Eye (tissue), 1 donor: ENCODE results near the gene TNIP1.

Experiments
- DNase-seq: peaks from one replicate; pipeline ENCODE4 v3.0.0-alpha.2; 2015

The TNIP1 gene

DNA sequence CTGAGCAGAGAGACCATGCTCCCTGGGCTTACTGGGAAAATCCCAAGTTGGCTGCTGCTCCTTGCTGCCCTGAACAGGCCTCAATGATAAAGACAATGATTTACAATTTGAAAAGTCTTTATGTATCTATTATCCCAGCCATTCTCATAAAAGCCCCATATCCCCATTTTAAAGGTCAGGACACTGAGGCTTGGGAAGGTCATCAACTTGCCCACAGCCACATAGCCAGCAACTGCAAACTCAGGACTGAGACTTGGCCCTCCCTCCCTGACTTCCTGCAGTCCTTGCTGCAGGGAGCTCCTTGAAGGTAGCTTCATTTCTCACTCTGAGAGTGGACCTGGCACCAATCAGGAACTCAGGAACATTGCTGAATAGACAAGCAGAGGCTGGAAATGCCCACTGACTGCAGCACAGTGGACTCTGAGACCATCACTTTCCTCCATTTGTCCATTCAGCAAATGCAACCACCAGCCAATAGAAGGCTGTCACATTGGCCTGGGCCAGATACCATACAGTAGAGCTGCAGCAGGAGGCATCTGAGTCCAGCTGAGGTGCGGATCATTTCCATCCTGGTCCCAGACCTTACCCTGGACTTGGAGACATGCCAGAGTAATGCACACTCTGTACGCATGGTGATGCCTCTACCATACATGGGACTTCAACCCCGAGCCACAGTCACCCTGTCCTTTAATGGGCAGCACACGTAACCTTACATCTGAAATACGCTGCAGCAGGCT lies 18.3 kb downstream of the TNIP1 start:
- DNase-seq, result no peak

DNA sequence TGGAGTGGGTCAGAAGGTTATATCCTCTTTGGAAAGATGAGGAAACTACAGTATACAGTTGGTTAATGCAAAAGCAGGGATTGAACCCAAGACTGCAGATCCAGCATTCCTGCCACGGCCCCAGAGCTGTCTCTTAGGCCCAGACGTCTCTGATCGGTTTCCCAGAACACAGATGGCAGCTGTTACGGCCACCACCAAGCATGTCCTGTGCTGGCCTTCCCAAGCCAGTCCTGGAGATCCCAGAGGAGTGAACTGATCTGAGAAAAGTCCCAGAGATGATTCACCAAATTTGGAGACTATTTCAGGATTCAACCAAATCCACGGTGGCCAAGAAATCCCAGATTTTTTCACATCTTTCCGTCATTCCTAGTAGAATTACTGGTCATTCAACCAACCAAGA lies 20.1 kb downstream of the TNIP1 start:
- DNase-seq, result no peak

DNA sequence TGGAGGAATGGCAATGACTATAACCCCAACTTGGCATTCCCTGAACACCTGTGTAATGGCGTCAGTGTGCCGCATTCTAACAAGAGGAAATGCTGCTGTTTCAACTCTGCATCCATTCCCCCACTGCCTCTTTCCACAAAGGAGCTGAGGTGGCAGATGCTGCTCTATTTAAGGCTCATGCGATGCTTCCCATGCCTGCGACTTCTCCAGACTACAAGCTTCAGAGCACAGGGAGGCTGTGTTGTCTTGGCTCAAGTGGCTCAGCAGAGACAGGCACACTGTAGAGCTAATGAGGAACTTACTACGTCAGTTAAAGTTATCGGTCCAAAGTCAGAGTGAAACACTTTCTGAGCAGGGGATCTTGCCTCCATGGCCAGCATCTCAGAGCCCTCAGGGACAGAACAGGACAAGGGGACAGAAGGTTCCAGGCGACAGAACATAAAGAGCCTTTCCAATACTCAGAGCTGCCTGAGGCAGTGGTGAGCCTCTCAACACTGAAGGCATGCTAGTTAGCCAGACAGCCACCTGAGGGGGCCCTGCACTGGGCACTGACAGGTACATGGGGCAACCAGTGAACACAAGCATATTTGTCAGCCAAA lies 21.8 kb downstream of the TNIP1 start:
- no peak for DNase-seq

DNA sequence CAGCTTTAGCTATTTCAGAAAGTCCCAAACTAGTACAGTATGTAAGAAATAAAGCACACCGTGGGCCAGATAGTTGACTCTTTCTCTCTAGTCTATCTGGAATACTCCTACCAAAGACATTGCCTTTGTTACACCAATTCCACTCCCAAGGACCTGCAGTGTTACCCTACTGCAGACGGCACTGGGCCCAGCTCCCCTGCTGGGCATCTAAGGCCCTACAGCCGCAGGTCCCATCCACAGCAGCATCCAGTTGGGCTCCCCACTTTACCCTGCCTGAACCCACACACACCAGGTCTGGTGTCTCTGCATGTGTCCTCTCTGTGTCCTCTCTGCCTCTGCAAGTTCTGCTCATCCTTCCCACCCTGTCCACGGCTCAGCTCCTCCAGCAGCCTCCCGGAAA lies 22.5 kb downstream of the TNIP1 start:
- no peak for DNase-seq

DNA sequence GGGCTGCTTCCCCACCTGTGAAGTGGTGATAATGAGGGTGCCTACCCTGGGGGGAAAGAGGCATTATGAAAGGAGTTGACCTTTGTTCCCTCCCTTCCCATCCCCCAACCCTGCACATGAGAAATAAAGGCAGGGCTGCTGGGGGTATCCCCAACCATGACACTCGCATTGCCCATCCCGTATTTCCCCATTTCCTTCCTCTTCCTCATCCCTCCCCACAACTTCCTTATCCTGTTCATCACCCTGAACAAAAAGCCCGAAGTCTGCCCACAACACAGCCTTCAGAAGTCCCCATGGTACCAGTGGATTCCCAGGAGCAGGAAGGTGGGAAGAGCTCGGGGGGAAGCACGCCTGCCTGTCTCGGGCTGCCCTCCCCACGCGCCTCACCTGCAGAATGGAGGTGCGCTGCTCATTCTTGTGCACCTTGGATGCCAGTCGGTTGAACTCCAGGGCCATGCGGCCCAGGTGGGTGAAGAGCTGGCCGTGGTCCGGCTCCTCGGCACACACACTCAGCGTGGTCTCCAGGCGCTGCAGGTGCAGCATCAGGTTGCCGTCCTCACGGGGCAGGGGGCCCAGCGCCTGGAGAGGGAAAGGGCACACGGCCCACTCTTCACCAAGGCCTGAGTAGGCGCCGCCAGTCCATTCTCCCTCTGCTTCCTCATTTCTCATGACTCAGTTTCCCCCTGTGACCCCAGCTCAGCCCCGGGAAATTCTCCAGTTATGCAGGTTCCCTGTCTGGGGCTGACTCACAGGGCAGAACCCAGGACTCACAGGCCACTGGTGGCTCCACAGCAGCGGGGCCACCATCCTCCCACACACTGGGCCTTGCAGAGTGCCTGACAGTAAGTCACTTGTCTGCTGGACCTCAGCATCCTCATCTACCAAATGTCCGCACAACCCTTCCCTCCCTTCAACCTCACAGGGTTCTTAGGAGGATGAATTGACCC lies 24.2 kb downstream of the TNIP1 start:
- no peak for DNase-seq

DNA sequence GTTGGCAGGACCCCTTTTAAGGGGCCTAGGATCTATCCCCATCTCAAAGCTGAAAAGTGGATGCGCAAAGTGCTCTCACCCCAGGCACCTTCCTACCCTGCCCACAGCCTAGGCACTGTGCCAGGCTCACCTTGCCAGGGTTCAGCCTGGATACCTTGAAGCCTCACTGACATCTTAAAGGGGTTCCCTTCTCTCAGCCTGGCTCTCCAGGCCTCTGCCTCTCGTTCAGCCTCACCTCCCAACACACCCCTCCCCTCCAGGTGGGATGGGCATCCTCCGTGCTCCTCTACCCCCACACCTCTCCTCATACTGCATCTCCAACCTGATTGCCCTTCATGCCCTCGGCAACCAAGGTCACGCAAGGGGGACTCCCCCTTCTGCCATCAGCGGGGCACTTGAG lies 25.5 kb downstream of the TNIP1 start:
- no peak for DNase-seq

DNA sequence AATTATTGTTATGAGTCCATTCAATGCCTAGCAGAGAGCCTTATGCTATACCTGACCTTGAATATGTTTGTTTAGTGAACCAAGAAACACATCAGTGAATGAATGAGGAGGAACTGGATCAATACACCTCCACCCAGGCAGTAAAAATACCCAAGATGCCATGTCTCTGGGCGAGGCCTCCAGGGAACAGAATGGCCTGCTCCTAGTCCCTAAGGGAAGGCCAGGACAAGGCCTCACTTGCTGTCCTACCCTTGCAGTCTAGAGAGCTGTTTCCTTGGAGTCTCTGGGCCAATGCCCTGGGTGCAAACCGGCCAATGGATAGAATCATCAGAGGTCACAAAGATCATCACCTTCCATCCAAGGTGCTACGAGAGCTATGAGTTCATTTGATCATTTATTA lies 26.1 kb downstream of the TNIP1 start:
- no peak for DNase-seq

DNA sequence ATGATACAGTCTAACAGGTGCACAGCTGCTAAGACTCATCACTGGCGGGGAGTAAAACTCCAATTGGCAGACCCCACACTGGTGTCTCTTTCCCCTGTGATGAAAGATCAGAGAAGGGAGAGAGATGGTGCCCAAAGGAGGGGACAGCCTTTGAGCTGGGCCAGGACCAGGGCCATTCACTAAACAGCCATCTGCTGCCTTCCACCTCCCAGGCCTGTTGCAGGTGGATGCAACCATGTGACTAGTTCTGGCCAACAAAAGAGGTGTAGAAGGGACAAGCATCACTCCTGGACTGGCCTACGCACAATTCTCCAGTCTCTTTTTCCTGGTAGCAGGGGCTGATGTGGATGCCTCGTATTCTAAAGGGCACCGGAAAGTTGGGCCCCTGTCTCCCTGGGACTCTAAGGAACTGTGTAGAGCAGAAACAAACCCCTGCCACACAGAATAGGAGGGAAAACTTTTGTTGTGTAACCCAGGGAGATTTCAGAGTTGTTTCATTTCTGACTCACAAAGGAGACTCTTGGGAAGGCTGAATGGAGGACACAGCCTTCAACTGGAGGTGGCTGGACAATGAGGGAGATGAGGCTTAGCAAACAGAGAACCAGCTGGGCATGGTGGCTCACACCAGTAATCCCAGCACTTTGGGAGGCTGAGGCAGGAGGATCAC lies 26.9 kb downstream of the TNIP1 start:
- DNase-seq, result no peak

DNA sequence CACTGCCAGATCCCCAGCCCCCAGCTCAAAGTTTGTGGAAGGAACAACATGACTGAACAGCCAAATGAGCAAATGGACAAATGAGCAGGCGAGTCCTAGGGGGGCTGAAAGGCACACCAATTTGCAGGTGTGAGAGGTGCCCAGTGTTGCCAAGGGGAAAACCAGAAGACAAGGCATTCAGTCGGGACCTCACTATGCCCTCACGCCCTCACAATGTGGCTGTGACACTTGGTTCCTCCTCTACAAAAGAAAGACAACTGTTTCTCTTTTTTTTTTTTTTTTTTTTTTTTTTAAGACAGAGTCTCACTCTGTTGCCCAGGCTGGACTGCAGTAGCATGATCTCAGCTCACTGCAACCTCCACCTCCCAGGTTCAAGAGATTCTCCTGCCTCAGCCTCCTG lies 28.0 kb downstream of the TNIP1 start:
- DNase-seq, result no peak

DNA sequence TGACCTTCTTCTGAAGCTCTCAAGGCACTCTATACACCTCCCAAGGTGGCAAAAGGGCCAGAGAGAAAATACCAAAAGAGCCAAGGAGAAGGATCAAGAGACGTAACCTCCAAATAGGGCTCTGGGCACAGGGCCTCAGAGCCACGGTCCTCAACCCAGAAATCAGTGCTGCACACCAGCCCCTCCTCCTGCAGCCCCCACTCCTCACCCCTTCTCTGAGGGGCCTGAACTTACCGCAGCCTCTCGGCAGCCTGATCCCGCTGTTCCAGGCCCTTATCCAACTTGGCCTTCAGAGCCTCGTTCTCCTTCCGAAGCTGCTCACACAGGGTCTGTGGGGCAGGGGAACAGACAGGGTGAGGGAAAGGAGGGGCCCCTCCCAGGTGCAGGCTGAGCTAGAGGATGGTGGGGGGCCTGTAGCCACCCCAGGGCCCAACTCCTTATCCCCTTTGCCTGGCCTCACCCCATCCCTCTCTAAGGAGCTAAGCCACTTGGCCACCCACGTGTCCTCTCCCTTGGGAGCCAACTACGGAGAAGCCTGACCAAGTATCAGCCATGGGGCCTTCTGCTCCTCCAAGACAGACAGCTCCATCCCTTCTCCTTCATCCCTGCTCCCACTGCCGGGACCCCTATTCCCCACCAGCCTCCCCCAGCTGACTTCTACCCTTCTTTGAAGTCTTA lies 28.8 kb downstream of the TNIP1 start:
- no peak for DNase-seq

DNA sequence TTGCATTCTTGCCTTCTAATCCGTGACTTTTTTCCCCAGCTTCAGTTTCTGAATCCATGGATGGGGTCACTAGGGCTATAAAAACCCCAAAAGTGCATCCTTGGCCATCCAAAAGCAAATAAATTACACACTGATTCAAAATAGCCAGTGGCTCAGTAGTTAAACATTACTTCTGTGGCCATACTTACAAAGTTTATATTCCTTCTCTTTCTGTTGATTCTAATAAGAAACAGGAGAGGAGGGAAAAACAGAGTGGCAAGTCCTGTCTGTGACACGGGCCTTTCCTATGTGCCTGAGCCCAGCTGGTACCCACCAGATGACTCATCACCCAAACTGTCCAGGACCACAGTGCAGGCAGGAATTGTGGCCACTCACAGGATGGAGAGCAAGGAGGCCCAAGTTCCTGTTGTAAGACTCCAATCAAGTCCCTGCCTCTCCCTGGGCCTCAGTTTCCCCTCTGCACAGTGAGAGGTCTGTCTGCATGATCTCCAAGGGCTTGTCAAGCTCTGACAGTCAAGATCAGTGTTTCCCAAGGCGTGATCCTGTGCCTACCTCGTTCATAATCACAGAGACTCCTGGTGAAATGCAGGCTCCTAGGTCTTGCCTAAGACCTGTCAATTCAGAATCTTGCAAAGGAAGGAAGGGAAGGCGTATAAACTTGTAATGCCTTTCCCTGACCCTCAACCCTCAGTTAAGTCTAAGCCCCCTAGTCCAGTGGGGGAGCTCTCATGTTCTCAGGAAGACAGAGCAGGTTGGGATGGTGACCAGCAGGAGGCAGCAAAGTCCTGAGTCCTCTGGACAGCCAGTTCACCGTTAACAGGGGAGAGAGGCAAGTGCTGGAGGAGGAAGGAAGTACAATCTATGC lies 29.5 kb downstream of the TNIP1 start:
- peak; percentile 91 for DNase-seq

DNA sequence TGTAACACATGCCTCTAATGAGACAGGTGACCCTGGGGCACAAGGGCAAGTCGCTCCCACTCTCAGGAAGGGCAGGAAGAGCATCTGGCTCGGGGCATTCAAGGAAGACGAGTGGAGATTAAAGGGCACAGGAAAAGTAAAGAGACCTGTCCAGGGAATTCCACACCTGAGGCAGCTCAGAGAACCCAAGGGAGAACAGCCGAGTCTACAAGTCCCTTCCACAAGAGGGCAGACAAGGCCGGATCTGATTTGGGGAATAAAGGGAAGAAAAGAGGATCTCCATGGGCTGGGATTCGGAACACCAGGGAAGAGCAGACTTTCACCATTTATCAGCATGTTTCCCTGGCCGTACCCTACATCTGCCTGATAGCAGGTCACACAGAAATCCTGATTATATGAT lies 32.3 kb downstream of the TNIP1 start:
- DNase-seq, result no peak

DNA sequence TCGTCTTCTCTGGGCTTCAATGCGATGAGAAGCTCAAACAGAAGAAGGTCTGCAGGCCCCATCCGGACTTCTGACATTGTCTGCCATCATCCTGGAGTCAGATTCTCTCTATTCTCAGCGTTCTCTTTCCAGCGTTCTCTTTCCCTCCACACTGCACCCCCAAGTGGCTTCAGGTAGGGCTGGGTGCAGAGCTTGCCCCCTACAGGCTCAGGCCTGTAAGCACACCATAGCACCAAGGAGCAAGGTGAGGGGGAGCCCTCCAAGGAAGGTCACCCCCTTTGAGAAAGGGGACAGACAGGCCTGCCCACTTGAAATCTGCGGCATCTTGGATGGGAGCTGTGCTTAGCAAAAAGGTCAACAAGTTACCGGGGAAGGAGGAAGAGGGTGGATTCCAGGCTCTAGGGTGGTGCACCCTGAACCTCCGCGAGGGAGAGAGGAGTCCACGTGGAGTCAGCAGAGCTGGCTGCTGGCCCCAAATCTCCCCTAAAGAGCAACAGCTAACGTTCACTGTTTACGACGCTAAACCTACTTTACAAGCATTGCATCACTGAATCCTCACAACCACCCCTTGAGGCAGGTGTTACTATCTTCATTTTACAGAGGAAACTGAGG lies 32.9 kb downstream of the TNIP1 start:
- DNase-seq, result no peak

DNA sequence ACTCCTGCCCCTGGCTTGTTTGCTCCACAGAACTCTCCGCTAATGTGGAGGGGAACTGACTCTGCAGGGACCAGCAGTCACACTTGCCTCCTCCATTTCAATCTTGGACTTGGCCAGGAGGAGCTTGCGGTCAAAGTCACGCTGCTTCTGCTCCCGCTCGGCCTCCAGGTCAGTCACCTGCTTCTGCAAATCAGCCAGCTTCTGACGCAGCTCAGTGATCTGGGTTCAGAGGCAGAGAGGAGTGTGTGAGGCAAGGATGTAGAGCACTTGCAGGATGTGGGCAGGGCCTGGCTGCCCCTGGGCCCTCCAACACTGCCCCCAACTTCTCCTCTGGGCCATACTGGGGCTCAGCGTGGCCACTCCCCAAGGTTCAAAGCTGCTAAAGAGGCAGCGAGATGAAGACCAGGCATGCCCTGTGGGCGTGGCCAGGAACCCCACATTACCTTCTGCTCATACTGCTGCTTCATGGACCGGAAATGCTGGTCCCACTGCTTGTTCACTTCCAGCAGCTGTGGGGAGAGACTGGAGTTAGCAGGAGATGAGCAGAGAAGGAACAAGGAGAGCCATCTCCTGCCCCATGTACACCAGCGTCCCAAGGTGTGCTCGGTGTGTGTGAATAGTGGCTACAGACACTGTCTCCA lies 38.3 kb downstream of the TNIP1 start:
- DNase-seq, result no peak

DNA sequence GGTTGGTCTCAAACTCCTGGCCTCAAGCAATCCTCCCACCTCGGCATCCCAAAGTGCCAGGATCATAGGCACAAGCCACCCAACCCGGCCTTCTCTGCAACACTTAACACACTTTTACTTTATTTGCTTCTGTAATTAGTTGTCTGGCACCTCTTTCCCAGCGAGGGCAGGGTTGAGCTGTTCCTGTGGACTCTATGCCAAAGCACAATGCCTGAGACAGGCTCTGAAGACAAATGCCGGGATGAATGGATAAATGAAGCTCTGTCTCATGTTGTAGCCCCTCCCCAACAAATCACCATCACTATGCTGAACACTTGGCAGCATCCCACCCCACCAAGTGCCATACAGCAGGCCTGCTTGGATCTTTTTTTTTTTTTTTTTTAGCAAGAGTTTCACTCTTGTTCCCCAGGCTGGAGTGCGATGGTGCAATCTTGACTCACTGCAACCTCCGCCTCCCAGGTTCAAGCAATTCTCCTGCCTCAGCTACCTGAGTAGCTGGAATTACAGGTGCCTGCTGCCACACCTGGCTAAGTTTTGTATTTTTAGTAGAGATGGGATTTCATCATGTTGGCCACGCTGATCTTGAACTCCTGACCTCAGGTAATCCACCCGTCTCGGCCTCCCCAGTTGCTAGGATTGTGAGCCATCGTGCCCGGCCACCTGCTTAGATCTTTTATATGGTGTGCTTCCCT lies 39.1 kb downstream of the TNIP1 start:
- DNase-seq, result no peak

DNA sequence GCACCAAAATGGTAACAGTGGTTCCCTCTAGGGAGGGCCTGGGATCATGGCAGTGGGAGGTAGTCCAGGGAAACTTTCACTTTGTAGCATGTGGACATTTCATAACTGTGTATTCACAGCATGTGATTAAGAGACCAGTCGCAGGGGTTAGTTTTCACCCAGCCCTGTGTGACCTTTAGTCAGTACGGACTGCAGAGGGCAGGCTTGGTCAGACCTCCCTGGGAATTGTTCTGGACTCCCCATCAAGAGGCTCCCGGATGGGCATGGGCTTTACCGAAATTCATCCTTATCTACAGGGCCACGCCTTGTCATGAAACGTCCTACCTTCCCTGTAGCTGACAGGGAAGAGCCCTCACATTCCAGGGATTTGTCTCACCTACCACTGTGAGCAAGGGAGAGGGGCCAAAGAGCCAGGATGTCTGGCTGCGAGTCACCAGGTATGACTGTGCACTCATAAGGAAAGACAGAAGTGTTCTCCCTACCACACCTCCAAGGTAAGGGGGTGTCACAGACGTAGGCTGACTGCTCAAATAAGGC lies 40.6 kb downstream of the TNIP1 start:
- DNase-seq, result no peak

DNA sequence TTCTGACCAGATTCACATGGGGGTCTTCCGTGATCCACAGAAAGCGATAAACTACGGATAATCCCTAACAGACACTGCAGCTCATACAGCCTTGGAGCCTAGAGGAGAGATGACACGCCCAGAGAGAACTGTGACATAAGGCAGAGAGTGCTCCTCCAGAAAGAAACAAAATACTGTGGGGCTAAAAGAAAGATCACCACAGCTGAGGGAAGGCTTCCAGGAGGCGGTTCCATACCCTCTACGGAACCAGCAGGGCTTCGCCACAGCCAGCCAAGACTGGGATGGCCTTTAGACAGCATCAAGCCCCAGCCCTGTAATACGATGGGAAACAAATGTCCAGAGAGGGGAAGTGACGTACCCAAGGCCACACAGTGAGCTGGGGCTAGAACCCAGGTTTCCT lies 41.2 kb downstream of the TNIP1 start:
- no peak for DNase-seq

DNA sequence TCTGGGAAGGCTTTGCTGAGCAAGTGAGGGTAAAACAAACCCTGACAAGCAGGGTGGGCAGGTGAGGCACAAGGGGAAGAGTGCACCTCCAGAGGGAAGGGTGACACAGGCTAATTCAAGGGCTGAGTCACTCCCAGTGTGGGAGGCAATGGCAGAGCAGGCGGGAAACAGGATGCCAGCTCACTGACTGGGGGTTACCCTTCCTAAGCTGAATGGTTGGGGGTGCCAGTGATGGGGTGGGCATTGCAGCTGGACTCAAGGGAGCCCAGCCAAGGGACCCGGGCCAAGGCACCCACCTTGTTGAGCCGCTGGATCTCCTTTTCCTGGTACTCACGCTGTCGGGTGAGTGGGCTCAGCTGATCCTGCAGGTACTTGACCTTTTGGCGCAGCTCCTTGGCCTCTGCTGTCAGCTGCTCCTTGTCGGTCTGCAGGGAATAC lies 42.0 kb downstream of the TNIP1 start:
- no peak for DNase-seq

DNA sequence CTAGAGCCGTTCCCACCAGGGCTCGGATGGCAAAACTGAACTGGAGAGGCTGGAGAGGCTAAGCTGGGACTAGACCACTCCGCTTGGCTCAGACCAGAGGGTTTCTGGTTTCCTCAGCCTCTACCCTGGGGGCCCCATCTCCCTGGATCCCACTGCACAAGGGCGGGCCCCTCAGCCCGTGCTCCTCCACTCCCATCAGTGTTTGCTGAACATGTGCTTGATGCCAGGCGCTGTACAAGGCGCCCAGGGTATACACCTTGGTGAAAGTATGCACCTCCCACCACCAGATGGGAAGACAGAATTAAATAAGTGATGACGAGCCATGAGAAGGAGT lies 42.5 kb downstream of the TNIP1 start:
- no peak for DNase-seq
